ENCODE measurements around the gene ABHD3. TPM values are rescaled to one million over a fixed set of nuclear protein-coding genes. Genes with fewer than 3 reads are reported as not detected.
"Not testable (repeated sequence)": the region's sequence is repeated elsewhere in the genome, so short reads cannot be mapped to it uniquely, and the experiment has no call there.

ABHD3 gene
- total RNA-seq, 1 donor from 2014 or later: 11.5 TPM

GRCh38 chr18:21650311-21650710 is 54.3 kb downstream of the ABHD3 start:
- DNase-seq: no peak

- not testable (repeated sequence) for DNase-seq
Observed at GRCh38 chr18:21640375-21640774, 64.2 kb downstream of the ABHD3 start.

GRCh38 chr18:21638822-21639221 is 65.8 kb downstream of the ABHD3 start:
- no peak for DNase-seq

- DNase-seq: no peak
Observed at GRCh38 chr18:21636769-21637168, 67.8 kb downstream of the ABHD3 start.

- no peak for DNase-seq
Observed at GRCh38 chr18:21634588-21635199, 69.9 kb downstream of the ABHD3 start.

GRCh38 chr18:21632393-21632792 is 72.2 kb downstream of the ABHD3 start:
- no peak for DNase-seq

- DNase-seq: no peak
Observed at GRCh38 chr18:21629089-21629832, 75.3 kb downstream of the ABHD3 start.

GRCh38 chr18:21621640-21622039 is 82.9 kb downstream of the ABHD3 start:
- DNase-seq: not testable (repeated sequence)

GRCh38 chr18:21612125-21613039 is 92.2 kb downstream of the ABHD3 start, which contains the start of gene SNRPD1:
Gene SNRPD1, plus strand, starts transcription at chr18:21612314. Its CDS starts 116 bp downstream, at chr18:21612430.
- DNase-seq: peak; percentile 95

GRCh38 chr18:21611401-21612124 is 93.0 kb downstream of the ABHD3 start:
- DNase-seq: not testable (repeated sequence)

- no peak for DNase-seq
Observed at GRCh38 chr18:21605213-21605612, 99.4 kb downstream of the ABHD3 start.

- DNase-seq: no peak
Observed at GRCh38 chr18:21604671-21605070, 99.9 kb downstream of the ABHD3 start.

- DNase-seq: no peak
Observed at GRCh38 chr18:21602299-21602587, 102.3 kb downstream of the ABHD3 start.

Small RNA genes within 50 kb of the gene (small RNA-seq; reads per million reads assigned to genes)
- gene MIR320C1 (ENCODE audit: low replicate concordance) (not detected), gene RF00019 (ENCODE audit: low replicate concordance) (not detected), gene RF01241 (ENCODE audit: low replicate concordance) (not detected)

Other genes starting within 250 kb of the ABHD3 start
- gene ESCO1, start 104.1 kb downstream of the ABHD3 start, total RNA-seq: 32.6 TPM
- 11.5 TPM for gene SNRPD1, start 92.5 kb downstream of the ABHD3 start, total RNA-seq
- 86.6 TPM for gene MIB1, start 36.0 kb upstream of the ABHD3 start, total RNA-seq